Middle frontal gyrus (tissue), 1 donor: Measurements from ENCODE around the gene RXFP4.
"Not testable (repeated sequence)": the region's sequence is repeated elsewhere in the genome, so short reads cannot be mapped to it uniquely, and the experiment has no call there.

Experiments used
- DNase-seq: peaks from one replicate; pipeline ENCODE4 v3.0.0-alpha.2; 2015; ENCODE audit warnings: low spot score; ENCODE audit errors: extremely low spot score

Gene RXFP4

DNA sequence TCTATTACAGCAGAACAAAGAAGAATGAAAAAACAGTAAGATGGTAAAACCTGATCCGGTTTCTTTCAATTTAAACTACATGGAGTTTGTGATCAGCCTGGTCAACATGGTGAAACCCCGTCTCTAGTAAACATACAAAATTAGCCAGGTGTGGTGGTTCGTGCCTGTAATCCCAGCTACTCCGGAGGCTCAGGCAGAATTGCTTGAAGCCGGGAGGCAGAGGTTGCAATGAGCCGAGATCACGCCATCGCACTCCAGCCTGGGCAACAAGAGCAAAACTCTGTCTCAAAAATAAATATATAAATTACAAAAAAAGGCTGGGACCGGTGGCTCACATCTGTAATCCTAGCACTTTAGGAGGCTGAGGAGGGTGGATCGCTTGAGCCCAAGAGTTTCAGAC lies 10.7 kb upstream of the RXFP4 start:
- DNase-seq = not testable (repeated sequence)

- no peak for DNase-seq
Observed at GRCh38 chr1:155931332-155932038, 10.0 kb upstream of the RXFP4 start.

- no peak for DNase-seq
Observed at GRCh38 chr1:155932081-155932480, 9.4 kb upstream of the RXFP4 start.

GRCh38 chr1:155932487-155932886 lies 9.0 kb upstream of the RXFP4 start:
- DNase-seq = no peak

GRCh38 chr1:155933591-155934096 lies 7.8 kb upstream of the RXFP4 start:
- DNase-seq = no peak

DNA sequence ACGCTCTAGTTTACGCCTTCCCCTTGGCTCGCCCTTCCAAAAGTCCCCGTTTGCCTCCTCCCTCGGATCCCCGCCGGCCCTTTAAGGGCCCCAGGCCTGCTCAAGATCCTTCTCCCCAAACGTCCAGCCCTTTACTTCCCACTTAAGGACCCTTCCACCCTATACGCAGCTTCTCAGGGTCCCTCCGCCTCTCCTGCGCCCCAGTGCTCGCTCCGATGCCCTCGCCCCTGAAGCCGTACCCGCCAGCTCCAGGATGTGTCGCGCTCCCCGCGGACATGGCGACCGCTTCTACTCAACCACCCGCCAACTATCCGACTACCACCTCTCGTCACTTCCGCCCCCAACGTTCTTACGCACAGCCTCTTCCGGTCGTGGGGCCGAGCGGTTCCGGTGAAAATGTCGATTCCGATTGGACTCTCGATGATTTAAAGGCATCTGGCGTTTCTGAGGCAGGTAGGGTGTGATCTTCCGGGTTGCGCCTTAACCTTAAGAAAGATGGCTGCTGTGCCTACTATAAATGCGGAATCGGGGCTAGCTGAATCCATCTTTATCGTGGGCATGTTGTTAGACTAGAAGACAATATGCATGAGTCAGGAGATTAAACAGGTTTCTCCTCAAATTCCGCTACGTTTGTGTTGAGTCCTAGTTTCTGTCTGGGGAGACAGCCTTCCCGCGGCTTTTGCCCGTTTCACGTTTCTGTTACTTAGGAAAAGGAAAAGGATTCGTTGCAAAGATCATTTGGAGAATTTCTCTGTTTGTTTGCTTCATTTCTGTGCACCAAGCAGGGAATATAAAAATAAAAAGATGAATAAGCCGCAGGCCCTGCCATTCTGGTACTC lies 7.1 kb upstream of the RXFP4 start, which contains the start of gene KHDC4:
TSS of gene KHDC4 (minus strand) at position 317 of the 839 bp plus-strand sequence. CDS start at position 277, 40 bp downstream.
- peak; percentile 99 for DNase-seq

GRCh38 chr1:155934936-155935590 lies 6.4 kb upstream of the RXFP4 start:
- DNase-seq = no peak

DNA sequence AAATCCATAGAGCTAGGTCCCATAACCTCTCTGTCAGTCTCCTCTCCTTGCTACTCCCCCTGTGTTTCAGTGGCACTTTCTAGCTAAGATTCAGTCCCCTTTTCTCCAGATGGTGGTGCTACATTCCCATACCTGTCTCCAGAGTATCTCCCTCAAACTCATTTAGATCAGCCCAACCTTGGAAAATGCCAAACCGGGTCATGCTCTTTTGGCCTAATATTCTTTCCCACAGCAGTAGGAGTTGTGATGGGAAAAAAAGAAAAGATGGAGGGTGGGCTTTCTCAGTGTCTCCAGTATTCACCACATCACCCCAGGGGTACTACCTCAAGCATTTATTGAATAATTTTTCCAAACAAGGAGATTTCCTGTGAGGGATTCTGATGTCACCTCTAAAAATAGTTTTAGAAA lies 3.2 kb upstream of the RXFP4 start:
- DNase-seq = no peak

- no peak for DNase-seq
Observed at GRCh38 chr1:155940482-155940992, 901 bp upstream of the RXFP4 start.

DNA sequence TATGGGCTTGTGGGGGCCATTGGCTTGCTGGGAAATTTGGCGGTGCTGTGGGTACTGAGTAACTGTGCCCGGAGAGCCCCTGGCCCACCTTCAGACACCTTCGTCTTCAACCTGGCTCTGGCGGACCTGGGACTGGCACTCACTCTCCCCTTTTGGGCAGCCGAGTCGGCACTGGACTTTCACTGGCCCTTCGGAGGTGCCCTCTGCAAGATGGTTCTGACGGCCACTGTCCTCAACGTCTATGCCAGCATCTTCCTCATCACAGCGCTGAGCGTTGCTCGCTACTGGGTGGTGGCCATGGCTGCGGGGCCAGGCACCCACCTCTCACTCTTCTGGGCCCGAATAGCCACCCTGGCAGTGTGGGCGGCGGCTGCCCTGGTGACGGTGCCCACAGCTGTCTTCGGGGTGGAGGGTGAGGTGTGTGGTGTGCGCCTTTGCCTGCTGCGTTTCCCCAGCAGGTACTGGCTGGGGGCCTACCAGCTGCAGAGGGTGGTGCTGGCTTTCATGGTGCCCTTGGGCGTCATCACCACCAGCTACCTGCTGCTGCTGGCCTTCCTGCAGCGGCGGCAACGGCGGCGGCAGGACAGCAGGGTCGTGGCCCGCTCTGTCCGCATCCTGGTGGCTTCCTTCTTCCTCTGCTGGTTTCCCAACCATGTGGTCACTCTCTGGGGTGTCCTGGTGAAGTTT lies 550 bp downstream of the RXFP4 start:
- no peak for DNase-seq

DNA sequence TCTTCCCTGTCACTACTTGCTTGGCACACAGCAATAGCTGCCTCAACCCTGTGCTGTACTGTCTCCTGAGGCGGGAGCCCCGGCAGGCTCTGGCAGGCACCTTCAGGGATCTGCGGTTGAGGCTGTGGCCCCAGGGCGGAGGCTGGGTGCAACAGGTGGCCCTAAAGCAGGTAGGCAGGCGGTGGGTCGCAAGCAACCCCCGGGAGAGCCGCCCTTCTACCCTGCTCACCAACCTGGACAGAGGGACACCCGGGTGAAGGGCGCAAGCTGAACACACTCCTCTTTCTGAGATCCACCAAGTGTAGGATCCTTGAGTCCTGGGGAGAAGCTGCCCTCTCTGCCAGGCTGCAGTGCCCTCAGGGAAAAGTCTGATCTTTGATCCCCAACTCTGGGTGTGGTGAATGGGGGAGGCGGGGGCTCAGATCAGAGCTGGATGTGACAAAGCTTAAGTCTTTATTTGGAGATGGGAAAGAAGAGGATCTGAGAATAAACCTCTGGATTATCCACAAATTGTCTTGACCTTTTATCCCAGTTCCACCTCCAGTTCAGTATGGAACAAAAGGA lies 1.2 kb downstream of the RXFP4 start:
- DNase-seq = no peak

- DNase-seq = no peak
Observed at GRCh38 chr1:155944444-155944799, 3.0 kb downstream of the RXFP4 start.

GRCh38 chr1:155946633-155947219 lies 5.3 kb downstream of the RXFP4 start:
- no peak for DNase-seq

DNA sequence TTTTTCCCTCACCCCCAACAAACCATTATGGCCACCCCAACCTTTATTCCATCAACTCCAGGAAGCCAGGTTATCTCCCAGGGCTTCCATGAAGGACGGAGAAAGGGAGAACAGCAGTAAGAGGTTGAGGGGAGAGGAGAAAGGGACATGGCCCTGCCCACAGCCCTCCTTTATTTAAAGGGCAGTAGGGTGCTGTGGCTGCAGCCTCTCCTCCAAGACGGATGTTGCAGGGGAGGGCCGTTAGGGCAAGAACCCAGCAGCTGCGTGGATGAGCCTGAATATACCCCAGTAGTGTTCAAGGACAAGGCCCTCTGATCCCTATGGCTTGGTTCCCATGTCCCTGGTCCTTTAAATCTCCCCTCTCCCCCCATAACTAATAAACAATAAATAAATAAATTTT lies 5.9 kb downstream of the RXFP4 start:
- no peak for DNase-seq

DNA sequence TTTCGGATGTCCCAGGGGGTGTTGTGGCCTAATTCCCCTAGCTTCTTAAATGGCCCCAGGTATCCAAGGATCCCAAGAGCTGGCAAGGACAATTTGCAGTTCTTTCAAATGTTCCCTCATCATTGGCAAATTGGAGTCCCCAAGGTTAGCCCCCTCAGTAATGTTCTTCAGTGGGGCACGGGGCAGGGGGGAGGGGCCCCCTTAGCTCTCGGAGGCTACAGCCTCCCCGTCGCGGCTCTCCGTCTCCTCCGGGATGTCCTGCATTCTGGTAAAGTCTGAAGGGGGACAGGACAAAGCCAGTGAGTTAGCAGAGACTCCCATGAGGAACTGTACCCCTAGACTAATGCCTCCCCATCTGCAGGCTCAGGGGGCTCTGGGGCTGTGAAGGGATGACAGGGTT lies 6.3 kb downstream of the RXFP4 start:
- DNase-seq = no peak

DNA sequence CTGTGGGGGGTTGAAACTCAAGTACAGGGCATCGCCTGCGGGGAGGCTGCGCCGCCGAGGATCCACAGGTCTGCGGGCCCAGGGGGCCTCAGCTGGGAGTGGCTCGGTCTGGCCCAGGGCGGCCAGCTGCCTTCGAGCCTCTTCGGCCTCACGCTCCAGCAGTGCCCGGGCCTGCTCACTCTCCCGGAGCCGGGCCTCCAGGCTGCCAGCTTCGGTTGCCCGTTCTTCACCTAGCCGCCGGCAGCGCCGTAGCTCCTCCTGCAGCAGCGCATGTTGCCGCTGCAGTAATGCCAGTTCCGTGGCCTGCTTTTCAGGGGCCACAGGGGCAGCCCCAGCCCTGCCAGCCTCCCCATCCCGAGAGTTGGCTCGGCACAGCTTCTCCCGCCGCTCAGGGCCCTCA lies 9.4 kb downstream of the RXFP4 start:
- no peak for DNase-seq

- no peak for DNase-seq
Observed at GRCh38 chr1:155951753-155952504, 10.5 kb downstream of the RXFP4 start.

DNA sequence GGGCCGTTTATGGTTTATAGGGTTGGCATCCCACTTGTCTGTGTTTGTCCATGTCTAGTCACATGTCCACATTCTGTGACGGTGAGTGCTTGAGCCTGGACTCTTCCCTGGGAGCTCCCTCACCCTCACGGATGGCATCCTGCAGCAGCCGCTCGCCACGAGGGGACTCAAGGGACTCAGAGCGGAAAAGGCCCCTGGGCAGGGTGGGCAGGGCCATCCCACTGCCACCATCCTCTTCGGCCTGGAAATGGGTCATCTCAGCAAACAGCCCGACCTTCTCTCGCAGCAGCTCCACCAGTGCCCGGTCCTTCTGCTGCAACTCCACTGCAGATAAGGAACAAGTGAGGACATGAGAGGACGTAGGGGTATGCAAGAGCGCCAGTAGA lies 11.1 kb downstream of the RXFP4 start:
- no peak for DNase-seq

GRCh38 chr1:155954645-155955044 lies 13.2 kb downstream of the RXFP4 start:
- DNase-seq = no peak

- no peak for DNase-seq
Observed at GRCh38 chr1:155957411-155957915, 16.0 kb downstream of the RXFP4 start.
